Lower leg skin (tissue), 4 donors: ENCODE results near the gene ULK2. TPM values are rescaled to one million over a fixed set of nuclear protein-coding genes. Genes with fewer than 3 reads are reported as not detected.

Experiments
- DNase-seq, 2 donors: peaks; one replicate each; pipeline ENCODE4 v3.0.0-alpha.2; 2019; ENCODE audit warnings: low spot score in 2 of 2
- H3K4me3 ChIP-seq: fragments of 200-600 bp; sonication (generic); 2 replicates; pipeline ENCODE4 v1.5.1; 2017; ENCODE audit warnings: mild to moderate bottlenecking, low read depth; ENCODE audit not compliant: poor library complexity, severe bottlenecking
- CTCF ChIP-seq, 3 donors: fragments of 450-650 bp; IDR thresholded peaks; one replicate each; pipeline ENCODE4 v1.5.1; 2016; ENCODE audit warnings: antibody characterized with exemption in 3 of 3, mild to moderate bottlenecking in 3 of 3, moderate library complexity in 2 of 3
- POLR2A ChIP-seq, 2 donors: fragments of 450-650 bp; IDR thresholded peaks; one replicate each; pipeline ENCODE4 v1.6.1; 2016 to 2017; ENCODE audit warnings: antibody characterized with exemption in 2 of 2, mild to moderate bottlenecking in 1 of 2, moderate library complexity in 1 of 2
- WGBS, 2 donors: methylation state at CpG; one replicate each; pipeline ENCODE4 v1.1.5; 2018; 5-methylcytosine and 5-hydroxymethylcytosine counted together
- intact Hi-C: fragments of 100-400 bp; cut with DNase I; formaldehyde crosslinking; loops from one replicate; pipeline ENCODE4 v1.15.0; 2023; ENCODE audit warnings: low total_unique reads
- total RNA-seq, 4 donors: library from RNA; depleted of rRNA; stranded (reverse); fragments of >200 nt; gene quantifications; one replicate each; pipeline ENCODE4 v1.1.0, GENCODE V29; 2016

ULK2 gene
- total RNA-seq, 4 donors from 2014 or later, result 10.0 to 24.8 (median 19.7) TPM

GRCh38 chr17:19740933-19741332 is 126.8 kb downstream of the ULK2 start:
- intact Hi-C loops, result no loop called here
- H3K4me3 ChIP-seq, result no peak overlapping the region
- DNase-seq, result no peak
- WGBS, 2 donors, result 85 to 86% methylated on average over 7 of the region's 7 CpGs
- TF ChIP-seq POLR2A (IDR thresholded peaks at IDR 0.05) (no peak), CTCF (IDR thresholded peaks at IDR 0.05) (no peak)

GRCh38 chr17:19739241-19740201 is 128.2 kb downstream of the ULK2 start:
- WGBS, 2 donors, result 84 to 90% methylated on average over 20 to 25 of the region's 26 CpGs
- intact Hi-C loops, result no loop called here
- no peak for DNase-seq
- H3K4me3 ChIP-seq, result no peak overlapping the region
- TF ChIP-seq CTCF (IDR thresholded peaks at IDR 0.05), result no peak
- no peak for TF ChIP-seq POLR2A (IDR thresholded peaks at IDR 0.05)

- 95 to 96% methylated on average over 9 of the region's 9 CpGs for WGBS, 2 donors
- TF ChIP-seq CTCF (IDR thresholded peaks at IDR 0.05) (no peak), POLR2A (IDR thresholded peaks at IDR 0.05) (no peak)
- DNase-seq, result no peak
- H3K4me3 ChIP-seq, result no peak overlapping the region
- intact Hi-C loops, result no loop called here
Measured at GRCh38 chr17:19738757-19739156, 129.0 kb downstream of the ULK2 start.

DNA sequence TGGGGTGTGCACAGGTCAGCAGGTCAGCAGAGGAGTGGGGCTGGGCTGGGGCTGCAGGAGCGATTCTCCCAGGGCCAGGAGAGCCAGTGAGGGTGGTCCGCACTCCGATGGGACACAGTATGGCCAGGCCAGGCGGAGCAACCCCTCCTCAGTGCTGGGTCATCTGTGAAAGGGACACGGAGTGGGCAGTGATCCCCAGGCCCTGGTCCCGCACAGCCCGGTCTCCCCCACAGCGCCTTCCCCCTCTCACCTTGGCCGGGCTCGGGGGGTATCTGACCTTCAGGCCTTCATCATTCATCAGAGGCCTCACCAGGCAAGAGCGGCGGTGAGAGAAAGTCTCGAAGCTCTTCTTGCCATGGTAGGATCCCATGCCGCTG is 129.7 kb downstream of the ULK2 start:
- H3K4me3 ChIP-seq, result no peak overlapping the region
- no peak for DNase-seq
- WGBS, 2 donors, result 93 to 95% methylated on average over 13 to 14 of the region's 14 CpGs
- TF ChIP-seq POLR2A (IDR thresholded peaks at IDR 0.05), result no peak
- TF ChIP-seq CTCF (IDR thresholded peaks at IDR 0.05), result no peak
- intact Hi-C loops, result no loop called here

GRCh38 chr17:19737305-19738072 is 130.2 kb downstream of the ULK2 start:
- WGBS, 2 donors, result 84 to 86% methylated on average over 15 of the region's 15 CpGs
- intact Hi-C loops, result no loop called here
- TF ChIP-seq CTCF (IDR thresholded peaks at IDR 0.05) (no peak), POLR2A (IDR thresholded peaks at IDR 0.05) (no peak)

More at GRCh38 chr17:19737305-19738072, 130.2 kb downstream of the ULK2 start:
- no peak overlapping the region for H3K4me3 ChIP-seq
- DNase-seq, result no peak
